Suprapubic skin (tissue), 3 donors: ENCODE measurements around the gene ULBP2.
"Not testable (repeated sequence)": the region's sequence is repeated elsewhere in the genome, so short reads cannot be mapped to it uniquely, and the experiment has no call there.

Experiments
- CTCF ChIP-seq, 2 donors: fragments of 200-600 bp in 1 of 2; fragments of 450-650 bp in 1 of 2; sonication (generic) in 1 of 2; IDR thresholded peaks; one replicate each; pipeline ENCODE4 v1.5.1; 2016 to 2019; ENCODE audit warnings: antibody characterized with exemption in 2 of 2, mild to moderate bottlenecking in 1 of 2, moderate library complexity in 1 of 2
- EP300 ChIP-seq: sonication (generic); formaldehyde crosslinking; IDR thresholded peaks from one replicate; pipeline ENCODE4 v1.6.1; 2017; ENCODE audit warnings: antibody characterized with exemption
- POLR2A ChIP-seq, 2 donors: fragments of 450-650 bp; IDR thresholded peaks; one replicate each; pipeline ENCODE4 v1.6.1; 2017; ENCODE audit warnings: antibody characterized with exemption in 2 of 2, mild to moderate bottlenecking in 2 of 2, moderate library complexity in 2 of 2

- not testable (repeated sequence) for TF ChIP-seq CTCF (IDR thresholded peaks at IDR 0.05); POLR2A (IDR thresholded peaks at IDR 0.05); EP300
These were observed 27.1 kb downstream of the ULBP2 start for GRCh38 chr6:149968909-149969308.
